Measurements from ENCODE around the gene MRPL18.

DNA sequence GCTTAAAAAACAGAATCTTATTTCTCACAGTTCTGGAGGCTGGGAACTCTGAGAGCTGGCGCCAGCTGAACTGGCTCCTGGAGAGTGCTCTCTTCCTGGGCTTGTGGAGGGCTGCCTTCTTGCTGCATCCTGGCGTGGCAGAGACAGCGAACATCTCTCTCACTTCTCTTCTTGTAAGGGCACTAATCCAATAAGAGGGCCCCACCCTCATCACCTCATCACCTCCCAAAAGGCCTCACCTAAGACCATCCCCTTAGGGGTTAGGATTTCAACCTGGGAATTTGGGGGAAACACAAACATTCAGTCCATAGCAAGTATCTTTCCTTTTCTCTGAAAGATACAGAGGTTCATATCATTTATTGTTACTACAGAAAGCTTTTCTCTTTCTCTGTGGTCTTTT, 33.7 kb downstream of the MRPL18 start:
- no peak for TF ChIP-seq CBX3 (IDR thresholded peaks at IDR 0.05; ENCODE audit: borderline replicate concordance in 1 of 2, low read length in 2 of 2)
- TF ChIP-seq JUND (IDR thresholded peaks at IDR 0.05; ENCODE audit: borderline replicate concordance, low read depth, low read length), result no peak
- no peak for TF ChIP-seq JUND (tag; IDR thresholded peaks at IDR 0.05; ENCODE audit: borderline replicate concordance, low read depth, low read length)
- TF ChIP-seq ZNF197 (CRISPR knock-in tag; IDR thresholded peaks at IDR 0.05; ENCODE audit: low read depth), result no peak
- TF ChIP-seq, protein P1, sequence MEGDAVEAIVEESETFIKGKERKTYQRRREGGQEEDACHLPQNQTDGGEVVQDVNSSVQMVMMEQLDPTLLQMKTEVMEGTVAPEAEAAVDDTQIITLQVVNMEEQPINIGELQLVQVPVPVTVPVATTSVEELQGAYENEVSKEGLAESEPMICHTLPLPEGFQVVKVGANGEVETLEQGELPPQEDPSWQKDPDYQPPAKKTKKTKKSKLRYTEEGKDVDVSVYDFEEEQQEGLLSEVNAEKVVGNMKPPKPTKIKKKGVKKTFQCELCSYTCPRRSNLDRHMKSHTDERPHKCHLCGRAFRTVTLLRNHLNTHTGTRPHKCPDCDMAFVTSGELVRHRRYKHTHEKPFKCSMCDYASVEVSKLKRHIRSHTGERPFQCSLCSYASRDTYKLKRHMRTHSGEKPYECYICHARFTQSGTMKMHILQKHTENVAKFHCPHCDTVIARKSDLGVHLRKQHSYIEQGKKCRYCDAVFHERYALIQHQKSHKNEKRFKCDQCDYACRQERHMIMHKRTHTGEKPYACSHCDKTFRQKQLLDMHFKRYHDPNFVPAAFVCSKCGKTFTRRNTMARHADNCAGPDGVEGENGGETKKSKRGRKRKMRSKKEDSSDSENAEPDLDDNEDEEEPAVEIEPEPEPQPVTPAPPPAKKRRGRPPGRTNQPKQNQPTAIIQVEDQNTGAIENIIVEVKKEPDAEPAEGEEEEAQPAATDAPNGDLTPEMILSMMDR (IDR thresholded peaks at IDR 0.05 in 2 of 3, conservative IDR thresholded peaks at IDR 0.05 in 1 of 3; ENCODE audit: insufficient read depth in 2 of 3, low read depth in 1 of 3, low read length in 3 of 3), result no peak
- no peak for TF ChIP-seq CREB1 (IDR thresholded peaks at IDR 0.05)
- no peak for TF ChIP-seq CREB1 (CRISPR knock-in tag; IDR thresholded peaks at IDR 0.05)
- no peak for TF ChIP-seq POLR2A (conservative IDR thresholded peaks at IDR 0.05)
- no peak for TF ChIP-seq TSC22D4 (tag; IDR thresholded peaks at IDR 0.05)
- no peak for TF ChIP-seq SP2 (IDR thresholded peaks at IDR 0.05; ENCODE audit: extremely low read depth, low read depth, low read length, poor library complexity, severe bottlenecking)

Data from K562 (cell line).